ENCODE measurements around the gene PHF1.
A peak's percentile ranks its signal among the peaks of the same experiment; 100 is the strongest.

PHF1 gene

GRCh38 chr6:33437666-33438065 lies 26.9 kb downstream of the PHF1 start:
- no peak overlapping the region for H3K27ac ChIP-seq (ENCODE audit: low read depth, low read length)
- H3K23ac ChIP-seq (ENCODE audit: low read length) = no peak overlapping the region
- H3K4me1 ChIP-seq (ENCODE audit: control insufficient read depth, low read depth, low read length) = peaks cover 7% of the 10 kb centered on the region
- no peak overlapping the region for H4K8ac ChIP-seq (ENCODE audit: low read depth, low read length)
- H3K4me2 ChIP-seq (ENCODE audit: low read length) = no peak overlapping the region
- H3K9ac ChIP-seq (ENCODE audit: low read length) = no peak overlapping the region
- no peak overlapping the region for H2BK120ac ChIP-seq (ENCODE audit: low read depth, low read length)
- peaks cover 12% of the 10 kb centered on the region for H3K79me1 ChIP-seq (ENCODE audit: low read length)
- DNase-seq = no peak
- H2BK5ac ChIP-seq (ENCODE audit: low read length) = no peak overlapping the region
- H3K79me2 ChIP-seq (ENCODE audit: control insufficient read depth, insufficient read depth, low read length) = peaks cover 9% of the 10 kb centered on the region
- no peak overlapping the region for H3K4ac ChIP-seq (ENCODE audit: low read depth, low read length)
- H4K5ac ChIP-seq (ENCODE audit: low read length) = no peak overlapping the region
- no peak overlapping the region for H3K18ac ChIP-seq (ENCODE audit: low read length)
- H2AK5ac ChIP-seq (ENCODE audit: low read length) = no peak overlapping the region
- H3K27me3 ChIP-seq (ENCODE audit: insufficient read depth, low read length, poor library complexity) = no peaks in the 10 kb centered on the region
- no CpG with 5 or more reads among the region's 18 CpGs for WGBS (ENCODE audit: extremely low coverage, insufficient coverage, low lambda C conversion rate)
- H2BK15ac ChIP-seq (replicated peaks; ENCODE audit: low read depth) = no peak overlapping the region
- H3K36me3 ChIP-seq (ENCODE audit: control insufficient read depth, insufficient read depth, low read length) = peaks cover 28% of the 10 kb centered on the region
- H3K56ac ChIP-seq (ENCODE audit: low read length) = no peak overlapping the region
- H3K4me3 ChIP-seq (ENCODE audit: low read length) = no peak overlapping the region

- Histone ChIP-seq H2BK120ac (ENCODE audit: low read depth, low read length) (no peak overlapping the region), H3K4me2 (ENCODE audit: low read length) (no peak overlapping the region), H3K4me1 (ENCODE audit: control insufficient read depth, low read depth, low read length) (no peaks in the 10 kb centered on the region), H2AK5ac (ENCODE audit: low read length) (no peak overlapping the region), H2BK15ac (replicated peaks; ENCODE audit: low read depth) (no peak overlapping the region), H4K8ac (ENCODE audit: low read depth, low read length) (no peak overlapping the region), H3K23ac (ENCODE audit: low read length) (no peak overlapping the region), H3K4me3 (ENCODE audit: low read length) (no peak overlapping the region), H3K79me2 (ENCODE audit: control insufficient read depth, insufficient read depth, low read length) (peaks cover 4% of the 10 kb centered on the region), H3K27ac (ENCODE audit: low read depth, low read length) (no peak overlapping the region), H3K36me3 (ENCODE audit: control insufficient read depth, insufficient read depth, low read length) (peaks cover 30% of the 10 kb centered on the region), H3K9ac (ENCODE audit: low read length) (no peak overlapping the region), H4K5ac (ENCODE audit: low read length) (no peak overlapping the region), H3K56ac (ENCODE audit: low read length) (no peak overlapping the region), H2BK5ac (ENCODE audit: low read length) (no peak overlapping the region), H3K4ac (ENCODE audit: low read depth, low read length) (no peak overlapping the region), H3K79me1 (ENCODE audit: low read length) (peaks cover 9% of the 10 kb centered on the region), H3K18ac (ENCODE audit: low read length) (no peak overlapping the region), H3K27me3 (ENCODE audit: insufficient read depth, low read length, poor library complexity) (no peaks in the 10 kb centered on the region)
- no peak for DNase-seq
- WGBS (ENCODE audit: extremely low coverage, insufficient coverage, low lambda C conversion rate) = no CpG with 5 or more reads among the region's 3 CpGs
Measured at GRCh38 chr6:33438978-33439594, 28.3 kb downstream of the PHF1 start.

GRCh38 chr6:33439956-33440648 lies 29.3 kb downstream of the PHF1 start:
- no peak overlapping the region for H3K4me2 ChIP-seq (ENCODE audit: low read length)
- no peak overlapping the region for H3K4me3 ChIP-seq (ENCODE audit: low read length)
- no peak overlapping the region for H3K18ac ChIP-seq (ENCODE audit: low read length)
- peaks cover 6% of the 10 kb centered on the region for H3K79me1 ChIP-seq (ENCODE audit: low read length)
- no peaks in the 10 kb centered on the region for H3K27me3 ChIP-seq (ENCODE audit: insufficient read depth, low read length, poor library complexity)
- no peak overlapping the region for H2BK15ac ChIP-seq (replicated peaks; ENCODE audit: low read depth)
- H4K8ac ChIP-seq (ENCODE audit: low read depth, low read length) = no peak overlapping the region
- no peak overlapping the region for H2BK120ac ChIP-seq (ENCODE audit: low read depth, low read length)
- H2AK5ac ChIP-seq (ENCODE audit: low read length) = no peak overlapping the region
- H2BK5ac ChIP-seq (ENCODE audit: low read length) = no peak overlapping the region
- H3K9ac ChIP-seq (ENCODE audit: low read length) = no peak overlapping the region
- no CpG with 5 or more reads among the region's 9 CpGs for WGBS (ENCODE audit: extremely low coverage, insufficient coverage, low lambda C conversion rate)
- peak; percentile 36 for DNase-seq
- no peak overlapping the region for H3K27ac ChIP-seq (ENCODE audit: low read depth, low read length)
- no peak overlapping the region for H3K56ac ChIP-seq (ENCODE audit: low read length)
- H3K4ac ChIP-seq (ENCODE audit: low read depth, low read length) = no peak overlapping the region
- no peak overlapping the region for H3K23ac ChIP-seq (ENCODE audit: low read length)
- no peaks in the 10 kb centered on the region for H3K4me1 ChIP-seq (ENCODE audit: control insufficient read depth, low read depth, low read length)
- H3K36me3 ChIP-seq (ENCODE audit: control insufficient read depth, insufficient read depth, low read length) = peaks cover 31% of the 10 kb centered on the region
- no peak overlapping the region for H4K5ac ChIP-seq (ENCODE audit: low read length)
- H3K79me2 ChIP-seq (ENCODE audit: control insufficient read depth, insufficient read depth, low read length) = peaks cover 1% of the 10 kb centered on the region

GRCh38 chr6:33440649-33441309 lies 30.0 kb downstream of the PHF1 start:
- WGBS (ENCODE audit: extremely low coverage, insufficient coverage, low lambda C conversion rate) = no CpG with 5 or more reads among the region's 19 CpGs
- Histone ChIP-seq H3K18ac (ENCODE audit: low read length) (no peak overlapping the region), H3K4ac (ENCODE audit: low read depth, low read length) (no peak overlapping the region), H2BK120ac (ENCODE audit: low read depth, low read length) (no peak overlapping the region), H3K79me2 (ENCODE audit: control insufficient read depth, insufficient read depth, low read length) (no peaks in the 10 kb centered on the region), H3K79me1 (ENCODE audit: low read length) (peaks cover 1% of the 10 kb centered on the region), H3K36me3 (ENCODE audit: control insufficient read depth, insufficient read depth, low read length) (peaks cover 27% of the 10 kb centered on the region), H4K8ac (ENCODE audit: low read depth, low read length) (no peak overlapping the region), H3K4me3 (ENCODE audit: low read length) (no peak overlapping the region), H3K27ac (ENCODE audit: low read depth, low read length) (no peak overlapping the region), H3K4me2 (ENCODE audit: low read length) (no peak overlapping the region), H4K5ac (ENCODE audit: low read length) (no peak overlapping the region), H3K56ac (ENCODE audit: low read length) (no peak overlapping the region), H2BK15ac (replicated peaks; ENCODE audit: low read depth) (no peak overlapping the region), H3K9ac (ENCODE audit: low read length) (no peak overlapping the region), H3K27me3 (ENCODE audit: insufficient read depth, low read length, poor library complexity) (no peaks in the 10 kb centered on the region), H2BK5ac (ENCODE audit: low read length) (no peak overlapping the region), H3K23ac (ENCODE audit: low read length) (no peak overlapping the region), H2AK5ac (ENCODE audit: low read length) (no peak overlapping the region), H3K4me1 (ENCODE audit: control insufficient read depth, low read depth, low read length) (no peaks in the 10 kb centered on the region)
- no peak for DNase-seq

- Histone ChIP-seq H3K56ac (ENCODE audit: low read length) (no peak overlapping the region), H2BK120ac (ENCODE audit: low read depth, low read length) (no peak overlapping the region), H3K4ac (ENCODE audit: low read depth, low read length) (no peak overlapping the region), H3K4me2 (ENCODE audit: low read length) (no peak overlapping the region), H3K79me1 (ENCODE audit: low read length) (peaks cover 1% of the 10 kb centered on the region), H3K9ac (ENCODE audit: low read length) (no peak overlapping the region), H3K4me3 (ENCODE audit: low read length) (no peak overlapping the region), H2BK5ac (ENCODE audit: low read length) (no peak overlapping the region), H4K8ac (ENCODE audit: low read depth, low read length) (no peak overlapping the region), H3K79me2 (ENCODE audit: control insufficient read depth, insufficient read depth, low read length) (no peaks in the 10 kb centered on the region), H2BK15ac (replicated peaks; ENCODE audit: low read depth) (no peak overlapping the region), H3K23ac (ENCODE audit: low read length) (no peak overlapping the region), H3K27me3 (ENCODE audit: insufficient read depth, low read length, poor library complexity) (no peaks in the 10 kb centered on the region), H4K5ac (ENCODE audit: low read length) (no peak overlapping the region), H3K36me3 (ENCODE audit: control insufficient read depth, insufficient read depth, low read length) (peaks cover 24% of the 10 kb centered on the region), H3K27ac (ENCODE audit: low read depth, low read length) (no peak overlapping the region), H3K18ac (ENCODE audit: low read length) (no peak overlapping the region), H3K4me1 (ENCODE audit: control insufficient read depth, low read depth, low read length) (no peaks in the 10 kb centered on the region), H2AK5ac (ENCODE audit: low read length) (no peak overlapping the region)
- no peak for DNase-seq
- WGBS (ENCODE audit: extremely low coverage, insufficient coverage, low lambda C conversion rate) = no CpG with 5 or more reads among the region's 9 CpGs
Measured at GRCh38 chr6:33441457-33441856, 30.6 kb downstream of the PHF1 start.
